GM23248 (cell line): ENCODE measurements around the gene DHRS1. TPM values are rescaled to one million over a fixed set of nuclear protein-coding genes. Genes with fewer than 3 reads are reported as not detected.

Experiments
- DNase-seq: peaks from one replicate; pipeline ENCODE4 v3.0.0-alpha.2; 2015
- H2AFZ ChIP-seq: fragments of 200-600 bp; sonication (generic); 2 replicates; pipeline ENCODE4 v1.6.1; 2016; ENCODE audit warnings: antibody characterized with exemption
- H3F3A ChIP-seq: fragments of 200-600 bp; sonication (generic); 2 replicates; pipeline ENCODE4 v1.6.1; 2016; ENCODE audit warnings: mild to moderate bottlenecking, antibody characterized with exemption, mixed run types; ENCODE audit not compliant: insufficient read depth
- H3K27ac ChIP-seq: fragments of 200-600 bp; sonication (generic); 2 replicates; pipeline ENCODE4 v1.5.1; 2016; ENCODE audit warnings: mild to moderate bottlenecking
- H3K27me3 ChIP-seq: fragments of 200-600 bp; sonication (generic); replicated peaks from 2 replicates; pipeline ENCODE4 v1.6.1; 2016; ENCODE audit warnings: mild to moderate bottlenecking; ENCODE audit not compliant: insufficient read depth
- H3K36me3 ChIP-seq: fragments of 200-600 bp; sonication (generic); 2 replicates; pipeline ENCODE4 v1.6.1; 2016; ENCODE audit warnings: low read depth, mild to moderate bottlenecking
- H3K4me1 ChIP-seq: fragments of 200-600 bp; sonication (generic); 2 replicates; pipeline ENCODE4 v1.6.1; 2016; ENCODE audit warnings: mild to moderate bottlenecking; ENCODE audit not compliant: insufficient read depth
- H3K4me2 ChIP-seq: fragments of 200-600 bp; sonication (generic); one replicate; pipeline ENCODE4 v1.6.1; 2016; ENCODE audit warnings: mild to moderate bottlenecking; ENCODE audit not compliant: unreplicated experiment
- H3K4me3 ChIP-seq: fragments of 200-600 bp; sonication (generic); 2 replicates; pipeline ENCODE4 v1.5.1; 2016; ENCODE audit warnings: mild to moderate bottlenecking
- H3K79me2 ChIP-seq: fragments of 200-600 bp; sonication (generic); 2 replicates; pipeline ENCODE4 v1.6.1; 2016; ENCODE audit warnings: mild to moderate bottlenecking; ENCODE audit not compliant: insufficient read depth
- H3K9ac ChIP-seq: fragments of 200-600 bp; sonication (generic); 2 replicates; pipeline ENCODE4 v1.6.1; 2016; ENCODE audit warnings: mild to moderate bottlenecking
- H3K9me2 ChIP-seq: fragments of 200-600 bp; sonication (generic); 2 replicates; pipeline ENCODE4 v1.6.1; 2016; ENCODE audit warnings: mixed run types, mild to moderate bottlenecking, moderate library complexity; ENCODE audit not compliant: insufficient read depth
- H3K9me3 ChIP-seq: fragments of 200-600 bp; sonication (generic); one replicate; pipeline ENCODE4 v1.6.1; 2017; ENCODE audit warnings: low read depth
- H4K20me1 ChIP-seq: fragments of 200-600 bp; sonication (generic); 2 replicates; pipeline ENCODE4 v1.6.0; 2016; ENCODE audit not compliant: insufficient read depth
- EZH2 ChIP-seq: fragments of 200-600 bp; sonication (generic); IDR thresholded peaks from 2 replicates; pipeline ENCODE4 v1.6.1; 2018; ENCODE audit warnings: antibody characterized with exemption, mild to moderate bottlenecking; ENCODE audit not compliant: insufficient read depth, poor library complexity, severe bottlenecking
- EZH2phosphoT487 ChIP-seq: fragments of 200-600 bp; sonication (generic); IDR thresholded peaks from 2 replicates; pipeline ENCODE4 v1.6.1; 2018; ENCODE audit warnings: antibody characterized with exemption, moderate library complexity, mild to moderate bottlenecking, low read depth; ENCODE audit not compliant: insufficient read depth
- WGBS, 2 experiments: methylation state at CpG; one replicate each; pipeline ENCODE4 v1.1.6; 2015 to 2017; ENCODE audit warnings: low lambda C conversion rate in 2 of 2, low coverage in 1 of 2; ENCODE audit errors: missing lambda C conversion rate in 2 of 2; 5-methylcytosine and 5-hydroxymethylcytosine counted together
- in situ Hi-C: fragments of 300-500 bp; cut with MboI; formaldehyde crosslinking; loops from 2 replicates; pipeline ENCODE4 v1.15.0; 2020
- polyA plus RNA-seq: library from polyadenylated mRNA; unstranded; fragments of >200 nt; fragmentation: Nextera tagmentation; extraction: Ambion mirVana; gene quantifications from 2 replicates; pipeline ENCODE4 v1.2.1, GENCODE V29; 2016
- total RNA-seq: library from RNA; depleted of rRNA; stranded (reverse); fragments of >200 nt; shearing (Covaris generic); gene quantifications from 2 replicates; pipeline ENCODE4 v1.2.3, GENCODE V29; 2014

DHRS1 gene
- total and polyA plus RNA-seq, 2 experiments from 2014 or later, result 12.8 to 31.0 TPM

DNA sequence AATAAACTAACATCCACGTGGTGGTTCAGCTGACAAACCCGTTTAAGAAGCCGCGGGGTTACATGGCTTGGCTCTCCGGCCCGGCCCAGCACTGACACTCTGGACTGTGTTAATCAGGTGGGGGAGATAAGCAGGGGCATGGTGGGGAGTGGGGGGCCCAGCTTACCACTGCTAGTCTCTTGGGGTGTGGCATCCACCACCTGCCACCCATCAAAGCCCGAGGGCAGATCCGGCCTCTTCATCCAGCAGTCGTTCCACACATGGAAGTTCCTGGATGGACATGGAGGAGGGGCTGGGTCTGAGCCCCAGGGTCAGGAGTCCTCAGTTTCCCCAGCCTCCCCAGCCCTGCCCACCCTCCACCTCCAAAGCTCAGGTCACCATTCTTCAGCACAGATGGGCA lies 41.5 kb downstream of the DHRS1 start:
- Histone ChIP-seq H4K20me1 (no peaks in the 10 kb centered on the region), H3K4me3 (no peak overlapping the region), H3K9me2 (no peaks in the 10 kb centered on the region), H2AFZ (no peak overlapping the region), H3K27me3 (no peaks in the 10 kb centered on the region), H3K9ac (no peak overlapping the region), H3F3A (no peaks in the 10 kb centered on the region), H3K79me2 (no peaks in the 10 kb centered on the region), H3K27ac (no peak overlapping the region), H3K4me1 (peaks cover 7% of the 10 kb centered on the region), H3K9me3 (no peaks in the 10 kb centered on the region), H3K4me2 (no peak overlapping the region), H3K36me3 (no peaks in the 10 kb centered on the region)
- TF ChIP-seq EZH2phosphoT487 (no peak), EZH2 (no peak)
- in situ Hi-C loops, result no loop called here
- 94% methylated on average over 7 to 9 of the region's 9 CpGs for WGBS, 2 experiments
- DNase-seq, result no peak

DNA sequence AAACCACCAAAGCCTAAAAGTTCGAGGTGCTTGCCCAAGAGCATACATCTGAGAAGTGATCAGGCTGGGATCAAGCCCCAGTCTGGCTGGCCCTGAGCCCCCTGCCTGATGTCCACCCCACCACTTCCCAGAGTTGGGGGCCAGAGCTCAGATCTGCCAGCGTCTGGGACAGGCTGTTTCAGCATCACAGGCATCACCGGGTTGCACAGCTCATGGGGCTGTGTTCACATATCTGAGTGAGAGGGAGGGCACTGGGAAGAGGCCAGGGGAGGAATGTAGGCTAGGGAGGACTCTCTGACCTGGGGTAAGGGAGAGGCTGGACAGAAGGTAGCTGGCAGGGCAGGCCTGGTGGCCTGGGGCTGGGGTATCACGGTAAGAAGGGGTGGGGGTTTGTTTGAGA lies 42.6 kb downstream of the DHRS1 start:
- Histone ChIP-seq H3K4me2 (no peak overlapping the region), H3K36me3 (no peaks in the 10 kb centered on the region), H3K79me2 (no peaks in the 10 kb centered on the region), H3K27me3 (no peaks in the 10 kb centered on the region), H3K9me3 (no peaks in the 10 kb centered on the region), H3K9me2 (no peaks in the 10 kb centered on the region), H3K4me1 (peaks cover 11% of the 10 kb centered on the region), H3K9ac (no peak overlapping the region), H4K20me1 (no peaks in the 10 kb centered on the region), H3K27ac (no peak overlapping the region), H2AFZ (no peak overlapping the region), H3F3A (peaks cover 4% of the 10 kb centered on the region; the same call in 1 of the 2 replicates), H3K4me3 (no peak overlapping the region)
- DNase-seq, result no peak
- in situ Hi-C loops, result no loop called here
- 49 to 58% methylated on average over 4 of the region's 4 CpGs for WGBS, 2 experiments
- TF ChIP-seq EZH2phosphoT487, result no peak
- TF ChIP-seq EZH2, result no peak

DNA sequence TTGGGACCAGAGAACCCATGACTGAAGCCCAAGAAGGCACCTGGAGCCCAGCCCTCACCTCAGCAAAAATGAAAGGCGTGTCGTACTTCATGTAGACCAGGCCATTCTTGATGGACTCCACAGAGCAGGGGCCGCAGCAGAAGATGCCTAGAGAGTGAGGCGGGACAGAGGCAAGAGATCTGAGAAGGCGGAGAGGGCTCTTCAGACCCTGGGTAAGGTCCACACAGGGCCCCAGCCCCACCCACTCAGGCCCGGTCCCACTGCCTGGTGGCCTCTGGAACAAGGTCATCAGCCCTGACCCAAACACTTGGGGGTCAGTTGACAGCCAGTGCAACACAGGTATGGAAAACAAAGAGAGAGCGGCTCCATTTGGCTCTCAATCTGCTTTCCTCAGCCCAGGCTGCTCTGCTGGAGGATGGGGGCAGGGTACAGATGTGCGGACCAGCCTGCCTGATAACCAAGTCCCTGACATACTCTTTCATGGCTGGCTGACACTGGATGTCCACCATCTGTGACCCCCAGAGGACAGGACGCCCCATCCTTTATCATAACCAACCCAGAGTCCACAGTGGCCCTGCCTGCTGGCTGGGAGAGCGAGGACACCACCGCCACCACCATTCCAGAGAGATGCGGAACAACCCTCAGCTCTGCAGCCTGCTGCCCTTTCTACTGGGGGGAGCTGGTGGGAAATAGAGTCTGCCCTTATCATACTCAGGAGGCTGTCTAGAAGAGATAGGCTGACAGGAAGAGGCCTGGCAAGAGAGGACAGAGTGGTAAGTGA lies 43.5 kb downstream of the DHRS1 start:
- H3K4me3 ChIP-seq, result no peak overlapping the region
- H3K4me1 ChIP-seq, result peaks cover 17% of the 10 kb centered on the region
- H3F3A ChIP-seq, result peaks cover 13% of the 10 kb centered on the region; the same call in 1 of the 2 replicates
- no peak overlapping the region for H3K9ac ChIP-seq
- H3K4me2 ChIP-seq, result no peak overlapping the region
- H3K9me2 ChIP-seq, result no peaks in the 10 kb centered on the region
- H3K9me3 ChIP-seq, result no peaks in the 10 kb centered on the region
- in situ Hi-C loops, result no loop called here
- no peaks in the 10 kb centered on the region for H3K27me3 ChIP-seq
- no peak overlapping the region for H2AFZ ChIP-seq
- H3K36me3 ChIP-seq, result no peaks in the 10 kb centered on the region
- no peaks in the 10 kb centered on the region for H3K79me2 ChIP-seq
- H3K27ac ChIP-seq, result no peak overlapping the region
- H4K20me1 ChIP-seq, result no peaks in the 10 kb centered on the region
- WGBS, 2 experiments, result 89 to 95% methylated on average over 11 to 12 of the region's 12 CpGs
- no peak for TF ChIP-seq EZH2
- no peak for TF ChIP-seq EZH2phosphoT487
- no peak for DNase-seq

DNA sequence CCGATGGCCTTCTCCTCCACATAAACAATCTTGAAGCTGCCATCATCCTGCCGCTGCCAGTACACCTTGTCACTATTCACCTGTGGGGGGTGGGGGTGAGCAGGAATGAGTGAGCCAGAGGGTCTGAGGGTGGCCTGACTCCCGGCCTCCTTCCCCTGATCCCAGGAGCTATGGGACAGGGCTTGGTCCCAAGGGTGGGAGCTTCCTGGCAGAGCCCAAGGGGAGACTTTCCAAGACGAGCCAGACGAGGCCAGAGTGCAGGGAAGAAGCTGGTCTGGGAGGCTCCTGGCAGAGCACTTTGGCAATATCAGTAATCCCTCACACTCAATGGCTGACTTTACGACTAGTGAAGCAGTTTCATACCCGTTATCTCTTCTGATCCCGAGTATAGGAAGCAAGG lies 44.1 kb downstream of the DHRS1 start:
- Histone ChIP-seq H3K36me3 (no peaks in the 10 kb centered on the region), H3K4me1 (peaks cover 17% of the 10 kb centered on the region), H3K4me3 (no peak overlapping the region), H3F3A (peaks cover 16% of the 10 kb centered on the region; the same call in 1 of the 2 replicates), H3K27ac (no peak overlapping the region), H3K79me2 (no peaks in the 10 kb centered on the region), H3K9ac (no peak overlapping the region), H2AFZ (no peak overlapping the region), H3K9me3 (no peaks in the 10 kb centered on the region), H4K20me1 (no peaks in the 10 kb centered on the region), H3K9me2 (no peaks in the 10 kb centered on the region), H3K27me3 (no peaks in the 10 kb centered on the region), H3K4me2 (no peak overlapping the region)
- in situ Hi-C loops, result no loop called here
- no peak for DNase-seq
- WGBS, 2 experiments, result 83 to 90% methylated on average over 8 of the region's 8 CpGs
- TF ChIP-seq EZH2phosphoT487 (no peak), EZH2 (no peak)
